HG03103 (cell line): Measurements from ENCODE around the gene EPS8L2.
"Not testable (repeated sequence)": the region's sequence is repeated elsewhere in the genome, so short reads cannot be mapped to it uniquely, and the experiment has no call there.

Experiments
- ATAC-seq: cut with Tn5 transposase; IDR thresholded peaks from one replicate; pipeline ENCODE4 v1.9.1; 2021; ENCODE audit warnings: low read depth; ENCODE audit not compliant: unreplicated experiment

EPS8L2 gene

GRCh38 chr11:689625-690024 lies 16.4 kb upstream of the EPS8L2 start:
- ATAC-seq = no peak

- not testable (repeated sequence) for ATAC-seq
These were observed 15.8 kb upstream of the EPS8L2 start for GRCh38 chr11:690244-690643.

- ATAC-seq = no peak
These were observed 15.0 kb upstream of the EPS8L2 start for GRCh38 chr11:690738-691633.

GRCh38 chr11:691710-692590 lies 14.1 kb upstream of the EPS8L2 start:
- ATAC-seq = no peak

- ATAC-seq = no peak
These were observed 13.1 kb upstream of the EPS8L2 start for GRCh38 chr11:692824-693414.

- ATAC-seq = no peak
These were observed 12.6 kb upstream of the EPS8L2 start for GRCh38 chr11:693415-693831.

- ATAC-seq = no peak
These were observed 12.0 kb upstream of the EPS8L2 start for GRCh38 chr11:693887-694562.

- ATAC-seq = peak; percentile 68
These were observed 11.3 kb upstream of the EPS8L2 start, which contains the start of gene DEAF1 for GRCh38 chr11:694563-695287. Gene DEAF1, minus strand, starts transcription at chr11:695222. Its CDS starts 175 bp downstream, at chr11:695047.

- ATAC-seq = no peak
These were observed 10.8 kb upstream of the EPS8L2 start for GRCh38 chr11:695288-695537.

- ATAC-seq = peak; percentile 54
These were observed 10.3 kb upstream of the EPS8L2 start, which contains the start of gene TMEM80 for GRCh38 chr11:695538-696248. Gene TMEM80, plus strand, starts transcription at chr11:695816. Its CDS starts 12 bp downstream, at chr11:695828.

- ATAC-seq = no peak
These were observed 9.0 kb upstream of the EPS8L2 start for GRCh38 chr11:696955-697491.

- no peak for ATAC-seq
These were observed 8.2 kb upstream of the EPS8L2 start for GRCh38 chr11:697811-698311.

GRCh38 chr11:698493-699115 lies 7.4 kb upstream of the EPS8L2 start:
- no peak for ATAC-seq

GRCh38 chr11:699116-699508 lies 6.9 kb upstream of the EPS8L2 start:
- ATAC-seq = no peak

GRCh38 chr11:699753-700152 lies 6.3 kb upstream of the EPS8L2 start:
- ATAC-seq = no peak

- ATAC-seq = no peak
These were observed 4.1 kb upstream of the EPS8L2 start for GRCh38 chr11:701741-702461.
